K562 (cell line): Measurements from ENCODE around the gene ZMIZ1.

Experiments used
- CTCF ChIP-seq, 3 experiments: IDR thresholded peaks in 2 of 3; conservative IDR thresholded peaks in 1 of 3; 2 replicates each; pipeline ENCODE4 v1.5.1; 2011 to 2012; ENCODE audit warnings: low read length in 3 of 3, mild to moderate bottlenecking in 3 of 3, control low read depth in 2 of 3, improper control_type of control experiment in 1 of 3, inconsistent platforms in 1 of 3, low read depth in 1 of 3, mixed read lengths in 1 of 3, moderate library complexity in 1 of 3; ENCODE audit not compliant: insufficient read depth in 2 of 3
- DDX20 ChIP-seq: fragments of 450-650 bp; IDR thresholded peaks from 2 replicates; pipeline ENCODE4 v1.6.1; 2016; ENCODE audit warnings: missing genetic modification characterization, low read depth, mild to moderate bottlenecking, missing compliant biosample characterization, moderate library complexity
- ELK3 ChIP-seq: fragments of 450-650 bp; formaldehyde crosslinking; IDR thresholded peaks from 2 replicates; pipeline ENCODE4 v1.4.0; 2020; ENCODE audit warnings: mild to moderate bottlenecking
- EP300 ChIP-seq: IDR thresholded peaks from 2 replicates; pipeline ENCODE4 v1.6.1; 2012; ENCODE audit warnings: low read length, improper control_type of control experiment
- EZH2 ChIP-seq: IDR thresholded peaks from 2 replicates; pipeline ENCODE4 v1.6.1; 2012; ENCODE audit warnings: low read depth, mild to moderate bottlenecking, inconsistent platforms, low read length, borderline replicate concordance
- KDM4B ChIP-seq, 2 experiments: fragments of 450-650 bp in 1 of 2; sonication (generic) in 1 of 2; IDR thresholded peaks; 2 replicates each; pipeline ENCODE4 v1.6.1; 2016 to 2017; ENCODE audit warnings: borderline replicate concordance in 2 of 2, antibody characterized with exemption in 1 of 2, low read depth in 1 of 2, mild to moderate bottlenecking in 1 of 2
- SMARCE1 ChIP-seq: fragments of 450-650 bp; IDR thresholded peaks from 2 replicates; pipeline ENCODE4 v1.7.1; 2016; ENCODE audit warnings: mild to moderate bottlenecking
- YY1 ChIP-seq, 3 experiments: IDR thresholded peaks; 2 replicates each; pipeline ENCODE4 v1.6.1; 2011; ENCODE audit warnings: low read length in 2 of 3, mild to moderate bottlenecking in 2 of 3, moderate library complexity in 2 of 3, borderline replicate concordance in 1 of 3, control low read depth in 1 of 3, low read depth in 1 of 3; ENCODE audit not compliant: insufficient read depth in 3 of 3, insufficient replicate concordance in 2 of 3, control insufficient read depth in 1 of 3, insufficient read length in 1 of 3; ENCODE audit errors: extremely low read depth in 1 of 3
- ZBTB5 ChIP-seq: fragments of 450-650 bp; IDR thresholded peaks from 2 replicates; pipeline ENCODE4 v1.6.1; 2017; ENCODE audit warnings: antibody characterized with exemption
- ZNF124 ChIP-seq: sonication (generic); formaldehyde crosslinking; IDR thresholded peaks from 2 replicates; pipeline ENCODE4 v1.8.1; 2022; ENCODE audit warnings: missing genetic modification reagents
- ZNF217 ChIP-seq: sonication (generic); formaldehyde crosslinking; IDR thresholded peaks from 2 replicates; pipeline ENCODE4 v1.8.0; 2022; ENCODE audit warnings: mild to moderate bottlenecking, missing genetic modification reagents
- TF ChIP-seq, protein P1 (sequence below): fragments of 200-600 bp; sonication (generic); IDR thresholded peaks from one replicate; pipeline ENCODE4 v1.6.1; 2012; ENCODE audit warnings: mild to moderate bottlenecking, low read depth, low read length, inconsistent platforms

DNA sequence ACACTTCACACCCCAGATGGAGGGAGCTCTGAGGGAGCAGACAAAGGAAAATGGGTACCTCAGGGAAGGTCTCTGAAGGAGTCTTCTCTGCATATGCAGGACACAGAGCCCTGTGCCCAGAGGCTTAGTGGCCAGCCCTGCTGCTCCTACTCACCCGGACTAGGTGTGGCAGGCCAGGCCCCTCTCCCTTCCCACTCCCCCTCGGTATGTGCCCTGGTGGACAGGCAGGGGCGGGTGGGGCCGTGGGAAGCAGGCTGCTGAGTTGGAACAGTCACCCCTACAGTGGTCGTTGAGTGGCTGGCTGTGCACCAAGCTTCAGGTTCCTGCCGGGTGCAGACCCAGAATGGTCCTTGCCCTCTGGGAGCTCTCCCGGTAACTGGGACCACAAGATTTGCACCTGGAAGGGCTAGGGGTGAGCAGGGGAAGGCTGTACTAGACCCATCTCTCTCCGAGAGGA, 68.6 kb downstream of the ZMIZ1 start:
- TF ChIP-seq ZNF217 = no peak
- no peak for TF ChIP-seq CTCF (IDR thresholded peaks at IDR 0.05 in 2 of 3, conservative IDR thresholded peaks at IDR 0.05 in 1 of 3; ENCODE audit: insufficient read depth in 2 of 3, low read depth in 1 of 3, low read length in 3 of 3)
- no peak for TF ChIP-seq EZH2
- TF ChIP-seq ZNF124 (CRISPR knock-in tag) = no peak
- no peak for TF ChIP-seq SMARCE1
- TF ChIP-seq DDX20 = no peak
- TF ChIP-seq KDM4B (IDR thresholded peaks at IDR 0.05; ENCODE audit: borderline replicate concordance in 2 of 2, low read depth in 1 of 2) = no peak
- TF ChIP-seq ZBTB5 = no peak
- TF ChIP-seq YY1 (IDR thresholded peaks at IDR 0.05; ENCODE audit: borderline replicate concordance in 1 of 3, control insufficient read depth in 1 of 3, extremely low read depth in 1 of 3, insufficient read depth in 3 of 3, insufficient read length in 1 of 3, insufficient replicate concordance in 2 of 3, low read depth in 1 of 3, low read length in 2 of 3) = no peak
- TF ChIP-seq, protein P1, sequence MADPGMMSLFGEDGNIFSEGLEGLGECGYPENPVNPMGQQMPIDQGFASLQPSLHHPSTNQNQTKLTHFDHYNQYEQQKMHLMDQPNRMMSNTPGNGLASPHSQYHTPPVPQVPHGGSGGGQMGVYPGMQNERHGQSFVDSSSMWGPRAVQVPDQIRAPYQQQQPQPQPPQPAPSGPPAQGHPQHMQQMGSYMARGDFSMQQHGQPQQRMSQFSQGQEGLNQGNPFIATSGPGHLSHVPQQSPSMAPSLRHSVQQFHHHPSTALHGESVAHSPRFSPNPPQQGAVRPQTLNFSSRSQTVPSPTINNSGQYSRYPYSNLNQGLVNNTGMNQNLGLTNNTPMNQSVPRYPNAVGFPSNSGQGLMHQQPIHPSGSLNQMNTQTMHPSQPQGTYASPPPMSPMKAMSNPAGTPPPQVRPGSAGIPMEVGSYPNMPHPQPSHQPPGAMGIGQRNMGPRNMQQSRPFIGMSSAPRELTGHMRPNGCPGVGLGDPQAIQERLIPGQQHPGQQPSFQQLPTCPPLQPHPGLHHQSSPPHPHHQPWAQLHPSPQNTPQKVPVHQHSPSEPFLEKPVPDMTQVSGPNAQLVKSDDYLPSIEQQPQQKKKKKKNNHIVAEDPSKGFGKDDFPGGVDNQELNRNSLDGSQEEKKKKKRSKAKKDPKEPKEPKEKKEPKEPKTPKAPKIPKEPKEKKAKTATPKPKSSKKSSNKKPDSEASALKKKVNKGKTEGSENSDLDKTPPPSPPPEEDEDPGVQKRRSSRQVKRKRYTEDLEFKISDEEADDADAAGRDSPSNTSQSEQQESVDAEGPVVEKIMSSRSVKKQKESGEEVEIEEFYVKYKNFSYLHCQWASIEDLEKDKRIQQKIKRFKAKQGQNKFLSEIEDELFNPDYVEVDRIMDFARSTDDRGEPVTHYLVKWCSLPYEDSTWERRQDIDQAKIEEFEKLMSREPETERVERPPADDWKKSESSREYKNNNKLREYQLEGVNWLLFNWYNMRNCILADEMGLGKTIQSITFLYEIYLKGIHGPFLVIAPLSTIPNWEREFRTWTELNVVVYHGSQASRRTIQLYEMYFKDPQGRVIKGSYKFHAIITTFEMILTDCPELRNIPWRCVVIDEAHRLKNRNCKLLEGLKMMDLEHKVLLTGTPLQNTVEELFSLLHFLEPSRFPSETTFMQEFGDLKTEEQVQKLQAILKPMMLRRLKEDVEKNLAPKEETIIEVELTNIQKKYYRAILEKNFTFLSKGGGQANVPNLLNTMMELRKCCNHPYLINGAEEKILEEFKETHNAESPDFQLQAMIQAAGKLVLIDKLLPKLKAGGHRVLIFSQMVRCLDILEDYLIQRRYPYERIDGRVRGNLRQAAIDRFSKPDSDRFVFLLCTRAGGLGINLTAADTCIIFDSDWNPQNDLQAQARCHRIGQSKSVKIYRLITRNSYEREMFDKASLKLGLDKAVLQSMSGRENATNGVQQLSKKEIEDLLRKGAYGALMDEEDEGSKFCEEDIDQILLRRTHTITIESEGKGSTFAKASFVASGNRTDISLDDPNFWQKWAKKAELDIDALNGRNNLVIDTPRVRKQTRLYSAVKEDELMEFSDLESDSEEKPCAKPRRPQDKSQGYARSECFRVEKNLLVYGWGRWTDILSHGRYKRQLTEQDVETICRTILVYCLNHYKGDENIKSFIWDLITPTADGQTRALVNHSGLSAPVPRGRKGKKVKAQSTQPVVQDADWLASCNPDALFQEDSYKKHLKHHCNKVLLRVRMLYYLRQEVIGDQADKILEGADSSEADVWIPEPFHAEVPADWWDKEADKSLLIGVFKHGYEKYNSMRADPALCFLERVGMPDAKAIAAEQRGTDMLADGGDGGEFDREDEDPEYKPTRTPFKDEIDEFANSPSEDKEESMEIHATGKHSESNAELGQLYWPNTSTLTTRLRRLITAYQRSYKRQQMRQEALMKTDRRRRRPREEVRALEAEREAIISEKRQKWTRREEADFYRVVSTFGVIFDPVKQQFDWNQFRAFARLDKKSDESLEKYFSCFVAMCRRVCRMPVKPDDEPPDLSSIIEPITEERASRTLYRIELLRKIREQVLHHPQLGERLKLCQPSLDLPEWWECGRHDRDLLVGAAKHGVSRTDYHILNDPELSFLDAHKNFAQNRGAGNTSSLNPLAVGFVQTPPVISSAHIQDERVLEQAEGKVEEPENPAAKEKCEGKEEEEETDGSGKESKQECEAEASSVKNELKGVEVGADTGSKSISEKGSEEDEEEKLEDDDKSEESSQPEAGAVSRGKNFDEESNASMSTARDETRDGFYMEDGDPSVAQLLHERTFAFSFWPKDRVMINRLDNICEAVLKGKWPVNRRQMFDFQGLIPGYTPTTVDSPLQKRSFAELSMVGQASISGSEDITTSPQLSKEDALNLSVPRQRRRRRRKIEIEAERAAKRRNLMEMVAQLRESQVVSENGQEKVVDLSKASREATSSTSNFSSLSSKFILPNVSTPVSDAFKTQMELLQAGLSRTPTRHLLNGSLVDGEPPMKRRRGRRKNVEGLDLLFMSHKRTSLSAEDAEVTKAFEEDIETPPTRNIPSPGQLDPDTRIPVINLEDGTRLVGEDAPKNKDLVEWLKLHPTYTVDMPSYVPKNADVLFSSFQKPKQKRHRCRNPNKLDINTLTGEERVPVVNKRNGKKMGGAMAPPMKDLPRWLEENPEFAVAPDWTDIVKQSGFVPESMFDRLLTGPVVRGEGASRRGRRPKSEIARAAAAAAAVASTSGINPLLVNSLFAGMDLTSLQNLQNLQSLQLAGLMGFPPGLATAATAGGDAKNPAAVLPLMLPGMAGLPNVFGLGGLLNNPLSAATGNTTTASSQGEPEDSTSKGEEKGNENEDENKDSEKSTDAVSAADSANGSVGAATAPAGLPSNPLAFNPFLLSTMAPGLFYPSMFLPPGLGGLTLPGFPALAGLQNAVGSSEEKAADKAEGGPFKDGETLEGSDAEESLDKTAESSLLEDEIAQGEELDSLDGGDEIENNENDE = no peak
- no peak for TF ChIP-seq EP300
- TF ChIP-seq ELK3 (CRISPR knock-in tag) = no peak
